Omental fat pad (tissue), 4 donors: ENCODE measurements around the gene SORD. TPM values are rescaled to one million over a fixed set of nuclear protein-coding genes. Genes with fewer than 3 reads are reported as not detected.
"Not testable (repeated sequence)": the region's sequence is repeated elsewhere in the genome, so short reads cannot be mapped to it uniquely, and the experiment has no call there.

Experiments
- ATAC-seq: fragments of 150-250 bp; one replicate; pipeline ENCODE4 v1.9.1; 2016; ENCODE audit warnings: mild to moderate bottlenecking, moderate library complexity; ENCODE audit not compliant: low FRiP score
- DNase-seq: peaks from one replicate; pipeline ENCODE4 v3.0.0-alpha.2; 2019; ENCODE audit warnings: low spot score
- CTCF ChIP-seq, 3 donors: fragments of 450-650 bp; IDR thresholded peaks; one replicate each; pipeline ENCODE4 v1.5.1; 2016 to 2017; ENCODE audit warnings: antibody characterized with exemption in 3 of 3, mild to moderate bottlenecking in 3 of 3, moderate library complexity in 2 of 3
- total RNA-seq, 4 donors: library from RNA; depleted of rRNA; stranded (reverse); fragments of >200 nt; gene quantifications; one replicate each; pipeline ENCODE4 v1.1.0, GENCODE V29; 2016

SORD gene
- total RNA-seq, 4 donors from 2014 or later: 4.9 to 12.2 (median 6.7) TPM

GRCh38 chr15:45027220-45027619 lies 4.2 kb downstream of the SORD start:
- ATAC-seq (no peak), DNase-seq (no peak)
- TF ChIP-seq CTCF (IDR thresholded peaks at IDR 0.05): no peak

GRCh38 chr15:45030743-45031142 lies 7.7 kb downstream of the SORD start:
- TF ChIP-seq CTCF (IDR thresholded peaks at IDR 0.05): no peak
- ATAC-seq: no peak
- no peak for DNase-seq

GRCh38 chr15:45031522-45032028 lies 8.6 kb downstream of the SORD start:
- ATAC-seq, DNase-seq: not testable (repeated sequence)

GRCh38 chr15:45032501-45032900 lies 9.5 kb downstream of the SORD start:
- ATAC-seq, DNase-seq: not testable (repeated sequence)

- ATAC-seq: not testable (repeated sequence)
Measured at GRCh38 chr15:45034087-45034486, 11.1 kb downstream of the SORD start.

GRCh38 chr15:45034600-45035375 lies 11.8 kb downstream of the SORD start:
- ATAC-seq, DNase-seq: not testable (repeated sequence)

More at GRCh38 chr15:45034087-45034486, 11.1 kb downstream of the SORD start:
- not testable (repeated sequence) for DNase-seq

GRCh38 chr15:45036812-45037781 lies 14.1 kb downstream of the SORD start:
- peak; percentile 84 for ATAC-seq
- TF ChIP-seq CTCF (IDR thresholded peaks at IDR 0.05): peak in 1 of 3 donors; percentile 27
- DNase-seq: not testable (repeated sequence)

- no peak for TF ChIP-seq CTCF (IDR thresholded peaks at IDR 0.05)
- no peak for DNase-seq
- ATAC-seq: no peak
Measured at GRCh38 chr15:45037936-45038335, 14.9 kb downstream of the SORD start.

GRCh38 chr15:45040396-45040795 lies 17.4 kb downstream of the SORD start:
- DNase-seq, ATAC-seq: not testable (repeated sequence)

GRCh38 chr15:45041538-45041937 lies 18.5 kb downstream of the SORD start:
- DNase-seq, ATAC-seq: not testable (repeated sequence)

GRCh38 chr15:45042859-45043258 lies 19.9 kb downstream of the SORD start:
- ATAC-seq, DNase-seq: not testable (repeated sequence)

- ATAC-seq, DNase-seq: not testable (repeated sequence)
Measured at GRCh38 chr15:45044270-45044669, 21.3 kb downstream of the SORD start.

GRCh38 chr15:45048449-45048793 lies 25.4 kb downstream of the SORD start:
- DNase-seq, ATAC-seq: not testable (repeated sequence)
